Muscle of leg (tissue), 11 donors: Measurements from ENCODE around the gene DNAI2. TPM values are rescaled to one million over a fixed set of nuclear protein-coding genes. Genes with fewer than 3 reads are reported as not detected.
"Not testable (repeated sequence)": the region's sequence is repeated elsewhere in the genome, so short reads cannot be mapped to it uniquely, and the experiment has no call there.

Experiments
- DNase-seq: peaks from one replicate; pipeline ENCODE4 v3.0.0; 2013
- H3K27ac ChIP-seq: one replicate; pipeline ENCODE4 v1.5.1; 2013; ENCODE audit warnings: mild to moderate bottlenecking, low read length, control low read depth
- H3K27me3 ChIP-seq: one replicate; pipeline ENCODE4 v1.6.1; 2013; ENCODE audit warnings: low read length; ENCODE audit not compliant: control insufficient read depth, insufficient read depth
- H3K36me3 ChIP-seq: one replicate; pipeline ENCODE4 v1.6.1; 2013; ENCODE audit warnings: low read length; ENCODE audit not compliant: control insufficient read depth, insufficient read depth
- H3K4me1 ChIP-seq: one replicate; pipeline ENCODE4 v1.6.1; 2013; ENCODE audit warnings: low read length; ENCODE audit not compliant: control insufficient read depth, insufficient read depth
- H3K4me3 ChIP-seq: one replicate; pipeline ENCODE4 v1.5.1; 2013; ENCODE audit warnings: low read length, control low read depth
- H3K9me3 ChIP-seq: replicated peaks from 2 replicates; pipeline ENCODE4 v1.6.1; 2013; ENCODE audit warnings: low read depth, low read length; ENCODE audit not compliant: control insufficient read depth
- WGBS: methylation state at CpG from one replicate; pipeline ENCODE4 v1.1.5; 2013; ENCODE audit warnings: missing lambda C conversion rate; ENCODE audit not compliant: insufficient coverage; 5-methylcytosine and 5-hydroxymethylcytosine counted together
- polyA plus RNA-seq, 8 donors: library from polyadenylated mRNA; unstranded; fragments of 120-200 nt; gene quantifications; one replicate each; pipeline versions ENCODE4 v1.2.1 to v1.2.3, GENCODE V29; 2013; ENCODE audit warnings: inconsistent platforms in 1 of 8, low replicate concordance in 1 of 8; ENCODE audit not compliant: insufficient read length in 8 of 8, insufficient read depth in 1 of 8
- total RNA-seq: library from RNA; stranded (reverse); fragments of 120-200 nt; gene quantifications from one replicate; pipeline ENCODE4 v1.2.4, GENCODE V29; 2013

Gene DNAI2
- total and polyA plus RNA-seq, 9 donors = 0.09 to 0.38 (median 0.17) TPM; not detected in 3

DNA sequence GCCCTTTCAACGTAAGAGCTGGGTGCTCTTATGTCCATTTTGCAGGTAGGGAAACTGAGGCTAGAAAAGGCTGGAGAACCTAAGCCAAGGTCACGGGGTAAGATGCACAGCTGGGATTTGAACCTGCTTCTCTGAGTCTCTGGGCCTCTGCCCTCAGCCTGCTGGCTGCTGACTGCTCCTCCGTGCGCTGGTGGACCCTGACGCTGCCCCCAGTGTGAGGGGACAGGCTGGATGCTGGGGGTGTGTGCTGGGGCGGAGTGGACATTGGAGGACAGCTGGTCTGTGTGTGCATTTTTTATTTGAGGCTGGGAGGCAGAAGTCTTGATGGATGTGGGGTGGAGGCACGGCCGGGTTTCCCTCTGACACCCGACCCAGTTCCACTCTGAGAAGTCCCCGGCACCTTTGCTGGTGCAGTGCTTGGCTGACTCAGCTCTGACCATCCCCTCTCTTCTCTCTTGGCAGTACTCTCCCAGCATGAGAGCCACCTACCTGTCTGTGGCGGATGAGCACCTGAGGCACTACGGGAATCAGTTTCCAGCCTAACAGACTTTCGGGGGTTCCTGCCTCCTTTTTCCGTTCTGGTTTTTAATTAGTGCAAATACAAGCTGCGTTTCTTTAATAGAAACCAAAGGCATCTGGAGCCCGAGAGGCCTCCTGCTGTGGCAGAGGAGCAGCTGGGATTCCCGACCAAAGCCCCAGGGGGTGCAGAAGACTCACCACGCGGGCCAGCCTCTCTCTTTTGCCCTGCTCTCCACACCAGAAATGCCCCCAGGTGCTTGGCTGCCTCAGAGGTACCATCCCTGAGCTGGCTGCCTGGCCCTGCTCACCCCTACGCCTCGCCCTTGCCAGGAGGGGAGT is 14.1 kb upstream of the DNAI2 start:
- Histone ChIP-seq H3K27ac (peak overlapping the region; percentile 20), H3K36me3 (peaks cover 49% of the 10 kb centered on the region), H3K4me3 (no peak overlapping the region), H3K9me3 (no peaks in the 10 kb centered on the region), H3K4me1 (peaks cover 33% of the 10 kb centered on the region), H3K27me3 (no peaks in the 10 kb centered on the region)
- DNase-seq = no peak
- WGBS = 62% methylated on average over 16 of the region's 21 CpGs

DNA sequence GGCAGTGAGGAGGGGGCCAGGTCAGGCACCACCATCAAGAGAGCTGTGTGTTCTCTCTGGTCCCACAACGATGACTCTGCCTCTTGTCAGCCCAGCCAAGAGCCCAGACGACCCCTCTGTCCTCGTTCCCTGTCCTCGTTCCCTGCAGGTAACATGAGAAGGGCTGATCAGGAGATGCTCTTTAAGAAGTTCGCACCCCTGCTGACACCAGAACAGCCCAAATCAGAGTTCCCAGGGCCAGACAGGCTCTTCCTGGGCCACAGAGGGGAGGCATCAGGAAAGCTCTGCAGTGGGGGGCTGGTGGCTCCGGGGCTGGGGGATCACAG is 13.5 kb upstream of the DNAI2 start:
- Histone ChIP-seq H3K27ac (no peak overlapping the region), H3K4me3 (no peak overlapping the region), H3K4me1 (peaks cover 33% of the 10 kb centered on the region), H3K36me3 (peaks cover 44% of the 10 kb centered on the region), H3K9me3 (no peaks in the 10 kb centered on the region), H3K27me3 (no peaks in the 10 kb centered on the region)
- WGBS = 35% methylated on average over 4 of the region's 6 CpGs
- DNase-seq = no peak

- peaks cover 33% of the 10 kb centered on the region for H3K4me1 ChIP-seq
- H3K36me3 ChIP-seq = peaks cover 23% of the 10 kb centered on the region
- no CpG with 5 or more reads among the region's 7 CpGs for WGBS
- peaks cover 3% of the 10 kb centered on the region for H3K9me3 ChIP-seq
- H3K27ac ChIP-seq = no peak overlapping the region
- H3K4me3 ChIP-seq = no peak overlapping the region
- no peak for DNase-seq
- H3K27me3 ChIP-seq = no peaks in the 10 kb centered on the region
Observed at GRCh38 chr17:74262601-74263000, 11.4 kb upstream of the DNAI2 start.

DNA sequence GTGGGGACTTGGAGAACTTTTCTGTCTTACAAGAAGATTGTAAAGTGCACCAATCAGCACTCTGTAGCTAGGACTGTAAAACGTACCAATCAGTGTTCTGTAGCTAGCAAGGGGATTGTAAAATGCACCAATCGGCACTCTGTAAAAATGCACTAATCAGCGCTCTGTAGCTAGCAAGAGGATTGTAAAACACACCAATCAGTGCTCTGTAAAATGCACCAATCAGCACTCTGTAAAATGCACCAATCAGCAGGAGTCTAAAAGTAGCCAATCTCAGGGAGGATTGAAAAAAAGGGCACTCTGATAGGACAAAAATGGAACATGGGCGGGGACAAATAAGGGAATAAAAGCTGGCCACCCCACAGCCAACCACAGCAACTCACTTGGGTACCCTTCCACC is 7.0 kb upstream of the DNAI2 start:
- not testable (repeated sequence) for H3K27ac ChIP-seq, H3K27me3 ChIP-seq, H3K36me3 ChIP-seq, DNase-seq, H3K4me3 ChIP-seq, H3K9me3 ChIP-seq
- H3K4me1 ChIP-seq = peaks cover 30% of the 10 kb centered on the region
- WGBS = no CpG with 5 or more reads among the region's 4 CpGs

- H3K27ac ChIP-seq = no peak overlapping the region
- peaks cover 32% of the 10 kb centered on the region for H3K4me1 ChIP-seq
- peaks cover 3% of the 10 kb centered on the region for H3K9me3 ChIP-seq
- H3K27me3 ChIP-seq = no peaks in the 10 kb centered on the region
- H3K36me3 ChIP-seq = no peaks in the 10 kb centered on the region
- H3K4me3 ChIP-seq = no peak overlapping the region
- DNase-seq = no peak
- WGBS = 97% methylated on average over 7 of the region's 7 CpGs
Observed at GRCh38 chr17:74267579-74267978, 6.5 kb upstream of the DNAI2 start.

- Histone ChIP-seq H3K4me3 (no peak overlapping the region), H3K9me3 (peaks cover 3% of the 10 kb centered on the region), H3K4me1 (peaks cover 33% of the 10 kb centered on the region), H3K27ac (no peak overlapping the region), H3K36me3 (no peaks in the 10 kb centered on the region), H3K27me3 (no peaks in the 10 kb centered on the region)
- 61% methylated on average over 12 of the region's 17 CpGs for WGBS
- DNase-seq = no peak
Observed at GRCh38 chr17:74267987-74268499, 6.0 kb upstream of the DNAI2 start.

DNA sequence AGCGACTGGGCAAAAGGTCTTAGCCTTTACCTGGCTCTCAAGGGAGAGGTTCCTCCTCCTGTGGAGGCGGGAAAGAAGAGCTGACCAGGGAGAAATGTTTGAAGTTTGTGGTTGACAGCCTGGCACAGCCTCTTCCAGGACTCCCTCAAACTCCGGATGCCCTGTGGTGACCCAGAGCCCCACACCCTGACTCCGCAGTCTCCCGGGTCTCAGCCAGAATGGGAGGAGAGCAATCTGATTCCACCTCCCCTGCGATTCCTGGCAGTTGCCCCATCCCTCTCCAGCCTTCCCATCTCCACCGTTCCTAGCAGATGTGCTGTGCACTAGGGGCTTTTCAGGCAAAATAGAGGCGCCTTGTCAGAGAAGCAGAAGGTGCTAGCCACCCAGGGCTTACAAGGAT is 5.5 kb upstream of the DNAI2 start:
- peak; percentile 55 for DNase-seq
- H3K4me1 ChIP-seq = peaks cover 36% of the 10 kb centered on the region
- H3K27ac ChIP-seq = no peak overlapping the region
- WGBS = 22% methylated on average over 6 of the region's 8 CpGs
- H3K9me3 ChIP-seq = peaks cover 3% of the 10 kb centered on the region
- H3K36me3 ChIP-seq = no peaks in the 10 kb centered on the region
- no peak overlapping the region for H3K4me3 ChIP-seq
- H3K27me3 ChIP-seq = no peaks in the 10 kb centered on the region

DNA sequence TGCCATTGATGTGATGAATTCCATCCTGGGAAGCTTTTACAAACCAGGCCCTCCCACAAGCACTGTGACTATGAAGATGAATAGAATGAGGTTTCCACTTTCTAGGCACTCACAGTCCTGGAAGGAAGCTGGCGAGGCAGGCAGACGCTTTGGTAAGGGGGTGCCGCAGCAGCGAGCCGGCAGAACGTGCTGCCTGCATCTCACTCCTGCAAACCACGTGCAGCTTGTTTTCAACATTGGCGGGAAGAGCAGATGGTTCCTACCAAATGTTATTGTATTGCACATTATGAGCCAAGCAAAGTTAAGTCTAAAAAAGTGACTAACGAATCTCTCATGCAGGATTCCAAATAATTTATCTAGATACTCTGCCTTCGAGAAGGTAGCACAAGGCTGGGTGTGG is 3.7 kb upstream of the DNAI2 start:
- Histone ChIP-seq H3K36me3 (no peaks in the 10 kb centered on the region), H3K27ac (no peak overlapping the region), H3K4me1 (peaks cover 54% of the 10 kb centered on the region), H3K4me3 (no peak overlapping the region), H3K9me3 (peaks cover 3% of the 10 kb centered on the region), H3K27me3 (peaks cover 5% of the 10 kb centered on the region)
- DNase-seq = peak; percentile 80
- WGBS = 33% methylated on average over 8 of the region's 10 CpGs

DNA sequence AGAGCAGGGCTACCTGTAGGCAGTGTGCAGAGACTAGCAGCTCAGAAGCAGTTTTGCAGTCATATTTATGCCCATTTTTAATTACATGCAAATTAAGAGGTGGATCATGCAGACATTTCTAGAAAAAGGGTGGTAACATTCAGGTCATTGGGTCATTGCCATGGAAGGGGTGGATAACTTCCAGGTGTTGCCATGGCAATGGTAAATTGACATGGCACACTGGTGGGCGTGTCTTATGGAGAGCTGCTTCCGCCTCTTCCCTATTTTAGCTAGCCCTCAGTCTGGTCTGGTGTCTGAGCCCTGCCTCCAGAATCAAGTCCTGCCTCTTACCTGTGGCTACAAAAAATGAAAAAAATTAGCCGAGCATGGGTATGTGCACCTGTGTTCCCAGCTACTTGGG is 2.8 kb upstream of the DNAI2 start:
- DNase-seq = no peak
- Histone ChIP-seq H3K4me3 (no peak overlapping the region), H3K9me3 (peaks cover 3% of the 10 kb centered on the region), H3K36me3 (no peaks in the 10 kb centered on the region), H3K27ac (no peak overlapping the region), H3K4me1 (peaks cover 63% of the 10 kb centered on the region), H3K27me3 (peaks cover 5% of the 10 kb centered on the region)
- 60% methylated on average over 1 of the region's 3 CpGs for WGBS

DNA sequence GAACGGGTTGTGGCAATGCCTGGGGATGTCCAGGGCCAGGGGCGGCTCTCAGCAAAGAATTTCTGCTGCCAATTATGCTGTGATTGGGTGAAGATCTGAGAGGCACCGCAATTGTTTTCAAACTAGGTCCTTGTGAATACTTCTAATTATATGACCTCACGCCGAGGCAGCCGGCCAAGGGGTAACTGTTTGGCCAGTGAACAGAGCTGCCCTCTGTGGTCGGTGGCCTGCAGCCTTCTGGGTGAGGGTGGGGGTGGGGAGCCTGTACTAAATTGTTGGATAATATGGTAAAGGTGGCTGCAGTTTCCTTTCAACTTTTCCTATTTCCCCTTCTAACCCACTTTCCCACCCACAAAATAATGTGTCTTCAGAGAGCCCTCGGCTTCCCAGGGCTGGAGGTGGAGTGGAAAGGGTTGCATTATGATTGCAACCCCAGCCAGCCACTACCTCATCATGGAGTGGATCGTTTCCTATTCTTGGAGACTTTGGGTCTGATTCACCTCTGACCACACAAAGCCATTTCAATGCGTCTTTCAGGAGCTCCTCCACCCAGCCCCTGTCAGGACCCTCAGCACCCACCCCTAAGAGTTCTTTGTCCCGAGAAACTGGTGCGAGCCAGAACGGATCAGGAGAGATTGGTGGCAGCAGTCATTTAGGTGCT is 2.0 kb upstream of the DNAI2 start:
- peaks cover 5% of the 10 kb centered on the region for H3K27me3 ChIP-seq
- peaks cover 70% of the 10 kb centered on the region for H3K4me1 ChIP-seq
- H3K36me3 ChIP-seq = no peaks in the 10 kb centered on the region
- peaks cover 2% of the 10 kb centered on the region for H3K9me3 ChIP-seq
- 33% methylated on average over 2 of the region's 13 CpGs for WGBS
- H3K4me3 ChIP-seq = no peak overlapping the region
- H3K27ac ChIP-seq = peak overlapping the region; percentile 83
- DNase-seq = peak; percentile 89
